Nucleus accumbens (tissue), 56 donors: ENCODE measurements around the gene VPS26A.
"Not testable (repeated sequence)": the region's sequence is repeated elsewhere in the genome, so short reads cannot be mapped to it uniquely, and the experiment has no call there.

Experiments used
- DNase-seq, 56 donors: peaks; one replicate each; lab custom pipeline; 2025; lab: John Stamatoyannopoulos, UW

The VPS26A gene

DNA sequence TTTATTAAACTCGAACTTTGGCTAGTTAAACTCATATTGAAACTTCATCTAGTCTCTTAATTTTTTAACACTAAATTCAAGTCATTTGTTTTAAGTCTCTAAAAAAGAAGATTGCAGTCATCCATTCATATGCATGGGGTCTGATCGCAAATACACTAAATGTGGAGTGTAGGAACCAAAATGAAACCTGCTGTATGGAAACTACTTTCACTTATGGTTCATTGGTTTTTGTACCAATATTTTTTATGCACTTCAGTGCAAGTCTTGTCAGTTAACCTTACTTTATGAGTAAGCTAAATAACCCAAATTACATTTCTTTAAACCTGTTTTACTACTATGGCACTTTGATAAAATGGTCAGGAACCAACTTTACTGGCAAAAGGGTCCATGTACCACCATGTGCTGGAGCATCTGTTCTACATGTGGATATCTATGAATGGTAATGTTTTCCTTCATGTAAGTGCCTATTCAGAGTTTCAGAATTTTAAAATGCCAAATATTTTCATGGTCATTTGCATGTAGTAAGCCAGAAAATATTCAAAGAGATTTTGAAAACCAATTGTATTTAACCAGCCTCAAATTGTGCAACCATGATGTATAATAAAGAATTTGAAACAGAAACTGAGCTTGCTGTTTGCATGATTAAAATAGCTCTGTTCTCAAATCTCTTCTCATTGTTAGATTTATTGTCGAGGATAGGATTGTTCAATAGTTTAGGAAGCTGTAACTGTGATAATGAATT lies 48.4 kb downstream of the VPS26A start:
- no peak for DNase-seq

DNA sequence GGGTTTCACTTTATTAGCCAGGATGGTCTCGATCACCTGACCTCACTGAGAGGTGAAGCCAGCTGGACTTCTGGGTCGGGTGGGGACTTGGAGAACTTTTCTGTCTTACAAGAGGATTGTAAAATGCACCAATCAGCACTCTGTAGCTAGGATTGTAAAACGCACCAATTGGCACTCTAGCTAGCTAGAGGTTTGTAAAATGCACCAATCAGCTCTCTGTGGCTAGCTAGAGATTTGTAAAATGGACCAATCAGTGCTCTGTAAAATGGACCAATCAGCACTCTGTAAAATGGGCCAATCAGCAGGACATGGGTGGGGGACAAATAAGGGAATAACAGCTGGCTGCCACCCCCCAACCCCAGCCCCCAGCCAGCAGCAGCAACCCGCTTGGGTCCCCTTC lies 51.3 kb downstream of the VPS26A start:
- DNase-seq: not testable (repeated sequence)

DNA sequence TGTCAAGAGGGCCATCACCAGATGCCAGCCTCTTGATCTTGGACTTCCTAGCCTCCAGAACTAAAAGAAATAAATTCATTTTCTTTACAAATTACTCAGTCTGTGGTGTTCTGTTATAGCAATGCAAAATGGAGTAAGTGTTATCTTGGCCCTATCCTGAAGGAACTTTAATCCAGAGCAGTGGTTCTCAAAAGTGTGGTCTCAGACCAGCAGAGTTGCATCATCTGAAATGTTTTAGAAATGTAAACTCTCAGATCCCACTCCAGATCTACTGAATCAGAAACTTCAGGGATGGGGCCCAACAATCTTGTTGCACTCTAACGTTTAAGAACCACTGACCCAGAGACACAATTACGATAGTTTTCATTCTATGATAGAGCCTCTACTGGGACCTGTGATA lies 52.8 kb downstream of the VPS26A start:
- no peak for DNase-seq

DNA sequence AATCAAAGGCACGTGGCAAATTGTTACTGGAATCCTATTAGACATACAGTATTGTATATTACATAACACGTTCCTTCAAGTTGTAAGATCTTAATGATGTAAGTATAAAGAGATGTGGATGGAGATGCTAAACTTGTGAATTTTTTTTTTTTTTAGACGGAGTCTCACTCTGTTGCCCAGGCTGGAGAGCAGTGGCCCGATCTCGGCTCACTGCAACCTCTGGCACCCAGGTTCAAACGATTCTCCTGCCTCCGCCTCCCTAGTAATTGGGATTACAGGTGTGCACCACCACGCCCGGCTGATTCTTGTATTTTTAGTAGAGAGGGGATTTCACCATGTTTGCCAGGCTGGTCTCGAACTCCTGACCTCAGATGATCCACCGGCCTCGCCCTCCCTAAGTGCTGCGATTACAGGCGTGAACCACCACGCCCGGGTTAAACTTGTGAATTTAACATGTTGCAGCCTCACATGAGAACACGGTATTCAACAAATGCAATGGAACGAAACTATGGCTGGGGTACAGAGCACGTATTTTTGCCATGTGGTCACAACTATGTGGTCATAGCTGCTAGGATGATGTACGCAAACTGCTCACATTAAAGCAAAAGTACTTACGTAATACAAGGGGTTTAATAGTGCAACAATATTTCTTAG lies 55.2 kb downstream of the VPS26A start:
- peak in 9 of 56 donors; percentile 1 to 51 (median 11) for DNase-seq

DNA sequence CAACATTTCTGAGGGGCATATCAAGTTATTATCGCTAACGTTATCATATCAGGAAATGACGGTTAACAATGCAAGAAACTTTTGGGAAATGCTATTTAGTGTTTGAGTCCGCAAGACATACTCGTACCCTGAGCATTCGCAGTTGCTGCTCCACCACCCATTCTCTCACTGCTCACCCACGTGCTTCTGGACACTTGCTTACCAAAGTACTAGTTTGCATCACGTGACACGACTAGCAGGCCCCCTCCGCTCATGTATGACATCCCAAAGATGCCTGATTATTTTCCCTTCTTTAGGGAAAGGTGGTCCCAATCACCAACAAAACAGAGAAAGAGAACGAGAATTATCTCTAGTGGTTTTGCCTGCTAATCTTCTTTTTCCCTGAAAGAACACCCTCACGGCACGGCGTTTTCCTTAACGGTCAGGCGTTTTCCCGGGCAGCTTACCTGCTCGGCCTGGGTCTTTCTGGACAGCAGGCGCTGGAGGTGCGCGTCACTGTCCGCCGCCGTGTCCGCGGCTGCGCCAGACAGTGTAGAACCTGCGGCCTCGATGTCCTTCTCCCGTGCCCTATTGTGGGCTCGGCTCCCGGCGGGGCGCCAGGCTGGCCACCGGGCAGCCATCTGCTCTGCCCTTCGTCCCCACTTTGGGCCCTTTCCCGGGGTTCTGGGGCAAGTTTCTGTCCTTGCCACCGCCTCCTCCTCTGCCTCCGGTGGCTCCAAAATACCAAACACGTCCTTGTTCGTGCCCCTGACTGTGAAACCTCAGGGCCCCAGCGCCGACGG lies 56.0 kb downstream of the VPS26A start, which contains the start of gene SUPV3L1:
SUPV3L1 (plus strand) TSS at position 492 of the 782 bp plus-strand sequence; CDS start at position 550, 58 bp downstream.
- peak; percentile 65 to 98 (median 91) for DNase-seq

DNA sequence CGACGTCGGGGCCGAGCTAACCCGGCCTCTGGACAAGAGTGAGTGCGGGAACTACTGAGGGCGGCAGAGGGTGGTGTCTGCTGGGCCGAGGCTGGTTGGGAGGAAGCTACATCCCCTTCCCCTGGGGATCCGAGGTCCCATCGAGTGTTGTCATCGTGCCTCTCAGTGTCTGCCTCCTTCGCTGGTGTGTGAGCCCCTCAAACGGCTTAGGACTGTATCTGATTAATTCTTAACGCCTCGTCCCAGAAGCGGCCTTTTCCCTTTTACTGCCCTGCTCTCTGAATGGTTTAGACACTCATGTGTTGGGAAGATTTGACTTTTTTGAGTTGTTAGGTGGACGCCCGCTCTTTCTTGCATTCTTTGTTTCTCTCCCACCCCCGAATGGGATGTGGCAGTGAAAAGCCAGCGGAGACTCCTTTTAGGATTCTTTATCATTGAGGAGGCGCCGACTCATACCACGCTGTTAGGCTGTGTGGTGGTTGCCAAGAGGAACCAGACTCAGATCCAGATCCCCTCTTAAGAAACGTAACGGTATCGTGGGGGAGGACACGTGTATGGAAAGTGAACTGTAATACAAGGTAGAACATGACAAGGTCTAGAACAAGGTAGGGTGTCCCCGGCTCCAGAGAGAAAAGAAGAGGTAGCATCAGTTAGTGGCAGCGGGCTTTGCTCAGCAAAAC lies 56.7 kb downstream of the VPS26A start:
- DNase-seq: peak in 19 of 56 donors; percentile 0 to 51 (median 17)

DNA sequence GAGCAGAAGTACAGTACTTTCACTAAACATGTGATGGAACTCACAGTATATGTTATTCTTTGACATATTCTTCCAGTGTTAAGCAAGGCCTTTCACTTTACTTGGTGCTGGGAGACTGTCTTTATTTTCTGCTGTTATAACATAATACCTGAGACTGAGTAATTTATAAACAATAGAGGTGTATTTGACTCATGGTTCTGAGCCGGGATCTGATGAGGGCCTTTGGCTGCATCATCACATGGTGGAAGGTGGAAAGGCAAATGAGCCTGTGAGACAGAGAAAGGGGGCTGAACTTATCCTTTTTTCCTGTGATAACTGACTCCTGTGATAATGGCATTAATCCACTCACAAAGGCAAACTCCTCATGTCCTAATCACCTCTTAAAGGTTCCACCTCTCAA lies 57.5 kb downstream of the VPS26A start:
- DNase-seq: no peak

DNA sequence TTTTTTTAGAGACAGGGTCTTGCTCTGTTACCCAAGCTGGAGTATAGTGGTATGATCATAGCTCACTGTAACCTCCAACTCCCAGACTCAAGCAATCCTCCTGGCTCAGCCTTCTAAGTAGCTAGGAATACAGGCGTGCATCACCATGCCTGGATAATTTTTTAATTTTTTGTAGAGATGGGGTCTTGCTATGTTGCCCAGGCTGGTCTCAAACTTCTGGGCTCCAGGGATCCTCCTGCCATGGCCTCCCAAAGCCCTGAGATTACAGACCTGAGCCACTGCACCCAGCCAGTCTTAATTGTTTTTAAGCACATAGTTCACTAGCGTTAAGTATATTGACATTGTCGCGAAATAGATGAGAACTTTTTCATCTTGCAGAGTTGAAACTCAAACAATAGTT lies 58.0 kb downstream of the VPS26A start:
- no peak for DNase-seq

DNA sequence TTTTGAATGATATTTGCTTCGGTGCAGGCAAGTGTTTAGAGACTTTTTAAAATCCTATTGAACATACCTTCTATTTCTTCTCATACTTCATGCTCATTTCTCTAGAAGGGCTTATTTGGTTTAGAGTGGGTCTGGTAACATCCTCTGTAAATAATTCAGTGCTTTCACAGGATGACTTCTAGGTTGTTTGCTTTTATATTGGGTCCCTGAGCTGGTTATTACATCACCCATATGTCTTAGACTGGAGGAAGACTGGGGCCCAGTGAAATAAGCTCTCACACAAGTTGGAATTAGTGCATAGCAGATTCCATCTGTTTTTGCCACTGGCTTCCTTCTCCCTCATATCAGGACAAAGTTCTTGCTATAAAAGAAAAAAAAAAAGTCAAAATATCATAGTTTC lies 62.5 kb downstream of the VPS26A start:
- DNase-seq: no peak

DNA sequence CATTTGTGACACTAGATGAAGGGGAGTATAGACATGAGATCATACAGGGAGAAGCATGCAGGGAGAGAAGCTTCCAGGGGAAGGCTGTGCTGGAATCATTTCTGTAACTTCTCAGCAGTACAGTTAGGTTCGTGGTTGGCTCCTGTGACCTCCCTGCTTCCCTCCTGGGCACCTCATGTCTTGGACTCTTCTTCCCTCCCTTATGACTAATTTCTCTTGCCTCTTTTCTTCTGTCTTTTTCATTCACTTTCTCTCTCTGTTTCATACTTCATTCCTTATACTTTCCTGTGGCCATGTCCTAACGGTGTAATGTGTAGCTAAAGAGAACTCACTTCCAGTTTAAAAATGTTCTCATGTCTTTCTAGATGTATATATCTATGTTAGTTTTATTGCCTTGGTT lies 77.1 kb downstream of the VPS26A start:
- no peak for DNase-seq

DNA sequence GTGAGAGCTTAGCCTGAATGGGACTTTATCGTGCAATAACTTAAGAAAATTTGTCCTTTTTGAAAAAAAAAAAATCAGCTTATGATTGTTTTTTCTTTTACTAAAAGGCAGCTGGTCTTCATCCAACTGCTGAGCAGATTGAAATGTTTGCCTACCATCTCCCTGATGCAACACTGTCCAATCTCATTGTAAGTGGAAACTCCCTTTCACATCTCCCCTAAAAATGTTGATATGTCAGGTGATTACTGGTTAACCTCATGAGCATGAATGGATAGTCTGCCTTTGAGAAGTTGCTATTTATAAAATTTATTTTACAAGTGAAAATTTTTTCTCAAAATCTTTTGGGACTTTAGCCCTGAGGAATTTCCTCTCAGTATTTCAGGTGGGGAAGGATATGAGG lies 78.4 kb downstream of the VPS26A start:
- DNase-seq: no peak

DNA sequence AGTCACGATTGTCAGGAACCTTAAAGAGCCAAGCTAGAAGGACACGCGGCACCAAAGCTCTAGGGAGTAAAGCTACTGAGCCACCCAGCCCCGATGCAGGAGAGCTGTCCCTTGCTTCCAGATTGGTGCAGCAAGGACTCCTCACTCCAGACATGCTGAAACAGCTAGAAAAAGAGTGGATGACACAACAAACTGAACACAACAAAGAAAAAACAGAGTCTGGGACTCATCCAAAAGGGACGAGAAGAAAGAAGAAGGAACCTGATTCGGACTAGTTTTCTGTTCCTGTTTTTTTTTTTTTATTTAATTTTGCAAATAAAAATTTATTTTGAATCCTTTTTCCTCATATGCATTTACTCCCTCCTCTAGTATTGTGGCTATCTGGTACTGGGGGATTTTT lies 84.8 kb downstream of the VPS26A start:
- no peak for DNase-seq

DNA sequence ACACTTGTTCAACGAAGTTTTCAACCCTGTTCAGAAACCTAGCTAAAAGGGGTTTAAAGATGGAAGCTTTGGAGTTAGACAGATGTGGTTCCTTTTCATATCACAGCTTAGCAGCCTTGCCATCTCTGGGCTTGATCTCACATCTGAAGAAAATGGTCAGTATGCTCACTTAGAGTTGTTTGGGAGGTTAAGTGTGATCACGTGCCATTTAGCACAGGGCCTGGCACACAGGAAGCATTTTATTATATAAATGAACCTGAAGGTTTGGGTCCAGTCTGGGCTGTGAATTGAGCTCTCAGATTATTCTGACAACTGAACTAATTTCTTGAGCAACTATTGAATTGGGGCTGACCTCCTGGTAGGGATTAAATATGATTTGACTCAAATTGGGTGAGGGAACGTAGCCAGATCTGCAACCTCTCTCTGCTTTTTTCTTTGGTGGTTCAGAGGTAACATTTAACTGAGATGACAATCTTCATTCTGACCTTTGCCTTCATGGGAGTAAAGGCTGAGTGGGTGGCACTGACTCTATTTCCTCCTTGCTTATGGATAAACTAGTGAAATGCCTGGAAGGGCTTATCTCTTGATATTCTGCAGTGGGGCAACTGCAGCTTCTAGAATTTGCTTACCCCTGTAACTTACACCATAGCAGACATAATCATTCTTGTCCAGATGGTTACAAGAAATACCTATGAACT lies 86.0 kb downstream of the VPS26A start:
- DNase-seq: no peak

DNA sequence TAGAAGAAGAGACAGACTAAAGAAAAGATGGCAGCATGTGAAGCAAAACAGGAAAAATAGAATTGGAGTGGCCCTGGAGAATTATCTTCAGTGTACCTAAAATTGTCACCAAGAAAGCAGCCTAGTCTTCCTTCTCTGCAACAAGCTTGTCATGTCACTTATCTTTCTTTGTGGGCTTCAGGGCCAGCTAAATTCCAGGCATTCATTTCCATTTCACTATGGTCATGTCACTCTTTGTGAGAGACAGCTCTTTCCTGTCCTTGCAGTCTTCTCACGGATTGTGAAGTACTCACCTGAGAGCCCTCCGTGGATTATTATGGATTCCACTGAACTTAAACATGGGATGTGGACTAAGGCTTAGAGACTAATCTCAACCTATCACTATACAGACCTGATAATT lies 87.1 kb downstream of the VPS26A start:
- DNase-seq: no peak

DNA sequence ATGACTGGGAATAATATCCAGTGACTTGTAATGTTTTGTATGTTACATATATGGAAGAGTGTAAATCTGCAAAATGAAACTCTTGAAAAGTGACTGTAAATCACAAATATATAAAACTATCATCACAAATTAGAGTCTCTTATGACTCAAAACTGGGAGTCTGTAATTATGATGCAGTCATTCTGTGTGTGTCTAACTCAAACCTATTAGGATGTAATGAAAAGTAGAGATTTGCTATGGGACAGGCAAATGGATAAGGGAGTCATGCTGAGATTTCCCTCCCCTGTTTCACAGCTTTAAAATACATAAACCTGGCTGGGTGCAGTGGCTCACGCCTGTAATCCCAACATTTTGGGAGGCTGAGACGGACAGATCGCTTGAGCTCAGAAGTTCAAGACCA lies 87.5 kb downstream of the VPS26A start:
- DNase-seq: no peak

DNA sequence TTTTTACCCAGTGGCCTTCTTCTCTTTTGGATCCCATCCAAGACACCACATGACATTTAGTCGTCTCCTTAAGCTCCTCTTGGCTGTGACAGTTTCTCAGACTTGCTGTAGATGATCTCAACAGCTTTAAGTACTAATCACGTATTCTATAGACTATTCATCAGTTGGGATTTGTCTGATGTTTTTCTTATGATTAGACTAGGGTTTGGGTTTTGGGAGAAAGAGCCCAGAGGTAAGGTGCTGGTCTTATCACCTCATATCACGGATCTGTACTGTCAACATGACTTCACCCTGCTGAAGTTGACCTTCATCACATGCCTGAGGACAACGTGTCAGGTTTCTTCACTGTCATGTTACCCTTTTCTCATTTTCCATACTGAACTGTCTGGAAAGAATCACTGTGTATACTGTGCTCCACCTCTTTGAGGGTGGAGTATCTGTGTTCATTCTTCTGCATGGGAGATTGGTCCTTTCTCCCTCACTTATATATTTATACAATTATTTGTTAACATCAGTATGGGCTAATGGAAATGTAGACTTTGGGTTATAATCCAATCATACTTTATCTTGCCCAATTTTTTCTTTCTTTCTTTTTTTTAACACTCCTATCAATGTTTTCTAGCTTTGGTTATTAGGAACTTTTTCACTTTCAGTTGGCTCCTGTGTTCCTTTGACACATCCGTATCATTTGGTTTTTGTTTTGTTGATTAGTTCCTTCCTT lies 89.8 kb downstream of the VPS26A start:
- no peak for DNase-seq

DNA sequence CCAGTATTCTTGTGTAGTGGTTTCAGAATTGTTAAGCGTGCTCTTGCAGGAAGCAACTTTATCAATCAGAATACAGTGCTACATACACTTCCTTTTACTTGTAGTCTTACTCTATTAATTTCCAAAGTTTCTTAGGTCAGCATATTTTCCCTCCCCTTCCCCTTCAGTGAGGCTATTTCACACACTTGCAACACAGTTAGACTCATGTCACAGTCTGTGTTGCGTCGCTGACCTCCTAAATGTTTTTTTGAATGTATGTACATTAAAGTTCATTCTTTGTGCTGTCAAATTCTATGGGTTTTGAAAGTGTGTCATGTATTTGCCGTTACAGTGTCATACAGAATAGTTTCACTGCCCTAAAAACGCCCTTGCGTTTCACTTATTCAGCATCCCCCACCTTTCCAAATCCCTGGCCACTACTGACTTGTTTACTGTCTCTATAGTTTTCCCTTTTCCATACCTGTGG lies 90.7 kb downstream of the VPS26A start:
- DNase-seq: no peak

DNA sequence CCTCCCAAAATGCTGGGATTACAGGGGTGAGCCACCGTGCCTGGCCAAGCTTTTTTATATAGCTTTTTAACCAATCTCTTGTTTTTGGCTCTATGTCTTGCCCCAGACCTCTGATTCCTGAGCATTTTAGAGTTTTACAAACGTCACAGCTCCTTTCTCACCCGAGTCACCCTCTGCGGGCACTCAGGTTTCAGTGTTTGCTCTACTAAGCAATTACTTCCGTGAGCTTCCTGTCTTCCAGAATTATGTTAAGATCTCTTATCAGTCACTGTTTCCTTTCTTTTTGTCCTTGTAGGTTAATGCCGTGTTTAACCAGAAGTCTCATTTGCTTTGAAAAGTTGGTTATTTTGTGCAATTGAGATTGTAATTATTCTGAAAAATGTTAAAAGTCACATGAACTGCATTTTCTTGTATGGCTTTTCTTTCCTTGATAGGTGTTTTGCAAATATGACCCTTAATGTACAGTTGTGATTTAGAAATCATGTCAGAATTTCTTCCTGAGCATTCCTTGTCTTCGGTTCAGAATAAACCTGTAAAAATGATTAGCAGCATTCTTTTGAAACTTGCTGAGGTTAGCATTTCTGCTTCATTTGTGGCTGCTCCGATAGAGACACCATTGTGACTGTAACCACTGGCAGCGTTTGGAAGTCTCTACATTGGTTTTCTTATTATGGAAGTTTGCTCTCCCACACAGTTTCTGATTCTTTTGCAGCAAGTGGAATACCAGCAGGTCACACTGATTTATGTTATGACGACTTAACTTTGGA lies 91.6 kb downstream of the VPS26A start:
- no peak for DNase-seq
